GM12891 (cell line): ENCODE measurements around the gene SPOCD1.

Experiments
- PAX5 ChIP-seq: IDR thresholded peaks from 2 replicates; pipeline ENCODE4 v1.6.1; 2011; ENCODE audit warnings: low read length, moderate library complexity, mild to moderate bottlenecking; ENCODE audit not compliant: insufficient read depth, severe bottlenecking
- POLR2A ChIP-seq: IDR thresholded peaks from 2 replicates; pipeline ENCODE4 v1.6.1; 2011; ENCODE audit warnings: low read depth, low read length, control low read depth
- POLR2AphosphoS5 ChIP-seq: IDR thresholded peaks from 2 replicates; pipeline ENCODE4 v1.6.1; 2011; ENCODE audit warnings: low read depth, low read length, control low read depth
- SPI1 ChIP-seq: IDR thresholded peaks from 2 replicates; pipeline ENCODE4 v1.6.1; 2011; ENCODE audit warnings: low read depth, low read length, control low read depth
- TAF1 ChIP-seq: IDR thresholded peaks from 2 replicates; pipeline ENCODE4 v1.6.1; 2011; ENCODE audit warnings: low read depth, low read length, control low read depth

GRCh38 chr1:31753707-31754349 is 62.0 kb downstream of the SPOCD1 start:
- TF ChIP-seq TAF1 = no peak
- no peak for TF ChIP-seq POLR2AphosphoS5
- TF ChIP-seq POLR2A = no peak
- TF ChIP-seq PAX5 = no peak
- no peak for TF ChIP-seq SPI1
